ENCODE results near the gene ATXN1.

DNA sequence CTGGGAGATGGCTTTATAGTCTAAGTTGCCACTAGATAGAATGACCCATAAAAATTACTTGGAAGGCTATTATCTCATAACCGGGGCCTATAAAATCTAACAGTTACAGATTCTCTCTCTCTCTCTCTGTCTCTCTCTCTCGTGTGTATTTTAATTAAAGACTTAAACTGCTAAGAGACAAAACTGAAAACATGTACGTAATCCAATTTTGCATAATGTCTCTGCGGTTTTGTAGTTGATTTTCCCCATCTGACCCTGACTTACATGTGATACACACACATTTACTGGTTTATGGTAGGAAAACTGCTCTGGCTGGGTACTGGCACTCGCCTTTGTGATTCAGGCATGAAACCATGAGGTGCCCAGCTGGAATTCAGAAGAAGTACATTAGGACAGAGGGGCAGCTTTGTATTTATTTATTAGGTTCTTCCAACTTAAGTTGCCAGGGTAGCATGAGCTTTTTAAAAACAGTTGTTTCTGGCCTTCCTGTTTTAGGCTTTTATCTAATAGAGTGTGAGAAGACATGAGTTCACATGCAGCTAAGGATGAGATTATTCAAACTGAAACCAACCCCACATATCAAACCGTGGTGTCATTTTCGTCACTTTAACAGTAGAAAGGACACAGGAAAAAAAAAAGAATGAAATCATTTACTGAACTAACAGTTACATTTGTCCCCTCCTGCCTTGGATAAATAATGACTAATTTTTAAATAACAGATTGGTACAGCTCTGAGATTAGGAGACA is 340.4 kb downstream of the ATXN1 start:
- TF ChIP-seq EZH2 (IDR thresholded peaks at IDR 0.05; ENCODE audit: low read depth, unreplicated experiment) (no peak), POLR2AphosphoS5 (IDR thresholded peaks at IDR 0.05; ENCODE audit: low read depth) (no peak), ZNF114 (CRISPR knock-in tag; IDR thresholded peaks at IDR 0.05) (no peak), CREB1 (CRISPR knock-in tag; IDR thresholded peaks at IDR 0.05; ENCODE audit: low read depth) (no peak), STAT1 (IDR thresholded peaks at IDR 0.05; ENCODE audit: unreplicated experiment) (no peak), EZH2phosphoT487 (IDR thresholded peaks at IDR 0.05; ENCODE audit: unreplicated experiment) (no peak), NANOG (IDR thresholded peaks at IDR 0.05; ENCODE audit: borderline replicate concordance) (no peak), ZNF462 (CRISPR knock-in tag; IDR thresholded peaks at IDR 0.05) (no peak), JUNB (IDR thresholded peaks at IDR 0.05; ENCODE audit: unreplicated experiment) (no peak)
- TF ChIP-seq, protein P1, sequence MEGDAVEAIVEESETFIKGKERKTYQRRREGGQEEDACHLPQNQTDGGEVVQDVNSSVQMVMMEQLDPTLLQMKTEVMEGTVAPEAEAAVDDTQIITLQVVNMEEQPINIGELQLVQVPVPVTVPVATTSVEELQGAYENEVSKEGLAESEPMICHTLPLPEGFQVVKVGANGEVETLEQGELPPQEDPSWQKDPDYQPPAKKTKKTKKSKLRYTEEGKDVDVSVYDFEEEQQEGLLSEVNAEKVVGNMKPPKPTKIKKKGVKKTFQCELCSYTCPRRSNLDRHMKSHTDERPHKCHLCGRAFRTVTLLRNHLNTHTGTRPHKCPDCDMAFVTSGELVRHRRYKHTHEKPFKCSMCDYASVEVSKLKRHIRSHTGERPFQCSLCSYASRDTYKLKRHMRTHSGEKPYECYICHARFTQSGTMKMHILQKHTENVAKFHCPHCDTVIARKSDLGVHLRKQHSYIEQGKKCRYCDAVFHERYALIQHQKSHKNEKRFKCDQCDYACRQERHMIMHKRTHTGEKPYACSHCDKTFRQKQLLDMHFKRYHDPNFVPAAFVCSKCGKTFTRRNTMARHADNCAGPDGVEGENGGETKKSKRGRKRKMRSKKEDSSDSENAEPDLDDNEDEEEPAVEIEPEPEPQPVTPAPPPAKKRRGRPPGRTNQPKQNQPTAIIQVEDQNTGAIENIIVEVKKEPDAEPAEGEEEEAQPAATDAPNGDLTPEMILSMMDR (conservative IDR thresholded peaks at IDR 0.05; ENCODE audit: low read depth in 2 of 2), result no peak
- TF ChIP-seq, protein P2, sequence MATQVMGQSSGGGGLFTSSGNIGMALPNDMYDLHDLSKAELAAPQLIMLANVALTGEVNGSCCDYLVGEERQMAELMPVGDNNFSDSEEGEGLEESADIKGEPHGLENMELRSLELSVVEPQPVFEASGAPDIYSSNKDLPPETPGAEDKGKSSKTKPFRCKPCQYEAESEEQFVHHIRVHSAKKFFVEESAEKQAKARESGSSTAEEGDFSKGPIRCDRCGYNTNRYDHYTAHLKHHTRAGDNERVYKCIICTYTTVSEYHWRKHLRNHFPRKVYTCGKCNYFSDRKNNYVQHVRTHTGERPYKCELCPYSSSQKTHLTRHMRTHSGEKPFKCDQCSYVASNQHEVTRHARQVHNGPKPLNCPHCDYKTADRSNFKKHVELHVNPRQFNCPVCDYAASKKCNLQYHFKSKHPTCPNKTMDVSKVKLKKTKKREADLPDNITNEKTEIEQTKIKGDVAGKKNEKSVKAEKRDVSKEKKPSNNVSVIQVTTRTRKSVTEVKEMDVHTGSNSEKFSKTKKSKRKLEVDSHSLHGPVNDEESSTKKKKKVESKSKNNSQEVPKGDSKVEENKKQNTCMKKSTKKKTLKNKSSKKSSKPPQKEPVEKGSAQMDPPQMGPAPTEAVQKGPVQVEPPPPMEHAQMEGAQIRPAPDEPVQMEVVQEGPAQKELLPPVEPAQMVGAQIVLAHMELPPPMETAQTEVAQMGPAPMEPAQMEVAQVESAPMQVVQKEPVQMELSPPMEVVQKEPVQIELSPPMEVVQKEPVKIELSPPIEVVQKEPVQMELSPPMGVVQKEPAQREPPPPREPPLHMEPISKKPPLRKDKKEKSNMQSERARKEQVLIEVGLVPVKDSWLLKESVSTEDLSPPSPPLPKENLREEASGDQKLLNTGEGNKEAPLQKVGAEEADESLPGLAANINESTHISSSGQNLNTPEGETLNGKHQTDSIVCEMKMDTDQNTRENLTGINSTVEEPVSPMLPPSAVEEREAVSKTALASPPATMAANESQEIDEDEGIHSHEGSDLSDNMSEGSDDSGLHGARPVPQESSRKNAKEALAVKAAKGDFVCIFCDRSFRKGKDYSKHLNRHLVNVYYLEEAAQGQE (IDR thresholded peaks at IDR 0.05; ENCODE audit: unreplicated experiment), result no peak
- TF ChIP-seq, protein P3, sequence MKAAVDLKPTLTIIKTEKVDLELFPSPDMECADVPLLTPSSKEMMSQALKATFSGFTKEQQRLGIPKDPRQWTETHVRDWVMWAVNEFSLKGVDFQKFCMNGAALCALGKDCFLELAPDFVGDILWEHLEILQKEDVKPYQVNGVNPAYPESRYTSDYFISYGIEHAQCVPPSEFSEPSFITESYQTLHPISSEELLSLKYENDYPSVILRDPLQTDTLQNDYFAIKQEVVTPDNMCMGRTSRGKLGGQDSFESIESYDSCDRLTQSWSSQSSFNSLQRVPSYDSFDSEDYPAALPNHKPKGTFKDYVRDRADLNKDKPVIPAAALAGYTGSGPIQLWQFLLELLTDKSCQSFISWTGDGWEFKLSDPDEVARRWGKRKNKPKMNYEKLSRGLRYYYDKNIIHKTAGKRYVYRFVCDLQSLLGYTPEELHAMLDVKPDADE (IDR thresholded peaks at IDR 0.05), result no peak

Measured in GM23338 (cell line).